Kidney epithelial cell (primary cell): ENCODE results near the gene PPP5C. TPM values are rescaled to one million over a fixed set of nuclear protein-coding genes. Genes with fewer than 3 reads are reported as not detected.
"Not testable (repeated sequence)": the region's sequence is repeated elsewhere in the genome, so short reads cannot be mapped to it uniquely, and the experiment has no call there.

Experiments
- DNase-seq: peaks from one replicate; pipeline ENCODE4 v3.0.0-alpha.2; 2010; ENCODE audit warnings: low read depth
- H3K27me3 ChIP-seq: 2 replicates; pipeline ENCODE4 v1.6.0; 2011; ENCODE audit warnings: low read length; ENCODE audit not compliant: control insufficient read depth, insufficient read depth
- H3K36me3 ChIP-seq: 2 replicates; pipeline ENCODE4 v1.5.1; 2011; ENCODE audit warnings: low read length; ENCODE audit not compliant: control insufficient read depth, insufficient read depth
- H3K4me3 ChIP-seq: 2 replicates; pipeline ENCODE4 v1.5.1; 2011; ENCODE audit warnings: low read depth, mild to moderate bottlenecking, control low read depth, low read length
- total RNA-seq: library from RNA; depleted of rRNA; stranded (reverse); fragments of >200 nt; gene quantifications from 2 replicates; pipeline ENCODE4 v1.2.3, GENCODE V29; 2015
- TF ChIP-seq, protein P1 (sequence below): IDR thresholded peaks from 2 replicates; pipeline ENCODE4 v1.5.1; 2011; ENCODE audit warnings: mild to moderate bottlenecking, moderate library complexity, low read length, control low read depth, inconsistent platforms; ENCODE audit not compliant: insufficient read depth, poor library complexity, severe bottlenecking

Gene PPP5C
- total RNA-seq, 1 donor from 2014 or later, result 68.2 TPM

DNA sequence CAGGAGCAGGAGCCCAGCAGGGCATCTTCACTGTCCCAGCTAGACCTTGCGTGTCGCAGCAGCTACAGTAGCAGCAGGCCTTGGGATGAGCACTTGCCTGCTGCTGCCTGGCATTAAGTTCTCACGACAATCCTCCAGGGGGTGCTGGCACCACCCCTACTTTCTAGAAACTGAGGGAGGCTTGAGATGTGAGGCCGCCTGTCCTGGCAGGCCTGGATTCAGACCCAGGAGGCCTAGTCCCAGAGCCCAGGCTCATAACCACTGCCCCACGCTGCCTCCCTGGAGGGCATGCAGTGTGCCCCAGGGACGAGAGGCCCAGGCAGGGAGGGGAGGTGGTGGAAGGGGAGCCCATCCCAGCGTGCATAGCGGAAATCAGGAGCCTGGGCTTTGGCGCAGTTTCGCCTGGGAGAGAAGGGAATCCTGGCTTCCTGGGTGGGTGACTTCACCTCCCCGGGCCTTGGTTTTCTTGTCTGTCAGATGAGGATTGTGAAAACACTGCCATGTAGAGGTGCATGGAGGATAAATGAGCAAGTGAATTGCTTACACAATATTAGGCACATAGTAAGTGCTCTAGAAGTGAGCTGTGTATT, 26.1 kb downstream of the PPP5C start:
- Histone ChIP-seq H3K36me3 (peaks cover 3% of the 10 kb centered on the region), H3K4me3 (no peak overlapping the region), H3K27me3 (no peaks in the 10 kb centered on the region)
- TF ChIP-seq, protein P1, sequence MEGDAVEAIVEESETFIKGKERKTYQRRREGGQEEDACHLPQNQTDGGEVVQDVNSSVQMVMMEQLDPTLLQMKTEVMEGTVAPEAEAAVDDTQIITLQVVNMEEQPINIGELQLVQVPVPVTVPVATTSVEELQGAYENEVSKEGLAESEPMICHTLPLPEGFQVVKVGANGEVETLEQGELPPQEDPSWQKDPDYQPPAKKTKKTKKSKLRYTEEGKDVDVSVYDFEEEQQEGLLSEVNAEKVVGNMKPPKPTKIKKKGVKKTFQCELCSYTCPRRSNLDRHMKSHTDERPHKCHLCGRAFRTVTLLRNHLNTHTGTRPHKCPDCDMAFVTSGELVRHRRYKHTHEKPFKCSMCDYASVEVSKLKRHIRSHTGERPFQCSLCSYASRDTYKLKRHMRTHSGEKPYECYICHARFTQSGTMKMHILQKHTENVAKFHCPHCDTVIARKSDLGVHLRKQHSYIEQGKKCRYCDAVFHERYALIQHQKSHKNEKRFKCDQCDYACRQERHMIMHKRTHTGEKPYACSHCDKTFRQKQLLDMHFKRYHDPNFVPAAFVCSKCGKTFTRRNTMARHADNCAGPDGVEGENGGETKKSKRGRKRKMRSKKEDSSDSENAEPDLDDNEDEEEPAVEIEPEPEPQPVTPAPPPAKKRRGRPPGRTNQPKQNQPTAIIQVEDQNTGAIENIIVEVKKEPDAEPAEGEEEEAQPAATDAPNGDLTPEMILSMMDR, result peak; percentile 47
- no peak for DNase-seq

DNA sequence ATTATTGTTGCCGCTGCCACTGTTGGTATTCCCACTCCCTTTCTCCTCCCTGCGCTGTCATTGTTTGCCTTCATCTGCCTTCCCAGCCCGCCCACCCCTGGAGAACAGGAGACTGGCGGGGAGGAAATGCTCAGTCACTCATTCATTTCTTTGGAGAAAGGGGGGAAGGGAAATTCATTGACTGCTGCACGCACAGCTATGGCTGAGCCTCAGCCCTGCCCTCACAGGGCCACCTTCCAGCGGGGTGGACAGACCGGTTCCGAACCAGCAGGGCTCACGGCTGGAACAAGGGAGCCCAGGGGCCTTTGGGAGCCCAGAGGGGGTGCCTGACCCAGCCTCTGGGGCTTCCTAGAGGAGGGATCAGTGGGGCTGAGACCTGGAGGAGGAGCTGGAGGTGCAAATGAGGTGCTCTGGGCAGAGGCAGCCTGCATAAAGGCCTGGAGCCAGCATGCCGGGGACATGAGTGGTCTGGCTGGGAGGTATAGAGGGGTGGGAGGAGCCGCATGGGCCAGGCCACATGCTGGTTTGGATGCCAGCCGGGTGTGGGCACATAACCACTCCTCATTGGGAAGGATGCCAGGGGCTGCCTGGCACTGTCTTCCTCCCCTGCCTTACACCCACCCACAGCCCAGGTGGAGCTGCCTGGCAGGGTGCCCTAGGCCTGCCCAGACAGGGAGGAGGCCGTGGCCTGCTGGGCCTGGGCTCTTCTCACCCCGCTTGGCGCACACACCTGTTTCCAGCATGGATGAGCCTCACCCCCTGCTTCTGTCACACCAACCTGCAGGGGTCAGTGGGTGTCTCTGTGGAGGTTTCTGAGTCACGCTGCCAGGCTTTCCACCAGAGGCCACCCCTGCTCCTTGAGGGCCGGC, 26.8 kb downstream of the PPP5C start:
- Histone ChIP-seq H3K27me3 (no peaks in the 10 kb centered on the region), H3K36me3 (peaks cover 3% of the 10 kb centered on the region), H3K4me3 (no peak overlapping the region)
- DNase-seq, result peak; percentile 90
- TF ChIP-seq, protein P1, result peak; percentile 25

DNA sequence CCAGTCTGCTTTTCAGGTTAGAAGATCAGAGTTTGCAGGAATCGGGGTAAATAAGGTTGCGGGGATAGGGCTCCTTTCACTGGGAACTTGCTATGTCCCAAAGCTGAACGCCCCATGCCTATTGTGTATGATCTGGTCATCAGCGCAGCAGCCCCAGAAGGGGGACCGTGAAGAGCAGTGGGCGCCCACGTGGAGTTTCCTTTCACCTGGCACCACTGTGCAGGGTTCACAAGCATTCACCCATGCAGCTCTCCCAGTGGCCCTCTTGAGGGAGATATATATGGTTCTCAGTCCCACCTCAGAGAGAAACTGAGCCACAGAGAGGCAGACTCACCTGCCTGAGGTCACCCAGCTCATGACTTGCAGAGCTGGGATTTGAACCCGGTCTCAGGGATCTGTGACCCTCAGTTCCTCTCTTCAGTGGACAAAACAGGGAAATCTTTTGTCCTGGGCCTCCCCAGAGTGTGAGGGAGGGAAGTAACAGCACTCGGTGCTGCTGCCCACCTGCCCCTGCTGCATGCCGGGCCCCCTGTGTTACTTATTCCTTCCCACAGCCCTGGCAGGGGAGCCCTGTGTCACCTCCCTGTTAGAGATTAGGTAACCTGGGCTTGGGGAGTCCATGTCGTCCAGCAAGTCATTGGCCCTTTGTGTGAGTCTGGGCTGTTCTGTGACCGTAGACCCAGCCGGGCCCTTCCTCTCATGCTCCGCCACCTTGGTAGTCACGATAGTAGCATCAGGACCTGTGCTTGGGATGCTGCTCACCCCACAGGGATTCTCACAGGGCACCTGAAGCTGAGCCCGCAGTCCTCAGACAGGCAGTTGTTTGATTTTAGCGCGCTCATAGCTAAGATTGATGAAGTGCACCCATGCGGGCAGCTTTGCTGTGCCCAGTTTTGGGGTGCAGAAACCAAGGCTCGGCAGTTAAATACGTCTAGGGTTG, 27.9 kb downstream of the PPP5C start:
- no peak for DNase-seq
- Histone ChIP-seq H3K4me3 (no peak overlapping the region), H3K36me3 (peaks cover 3% of the 10 kb centered on the region), H3K27me3 (no peaks in the 10 kb centered on the region)
- TF ChIP-seq, protein P1, result no peak

DNA sequence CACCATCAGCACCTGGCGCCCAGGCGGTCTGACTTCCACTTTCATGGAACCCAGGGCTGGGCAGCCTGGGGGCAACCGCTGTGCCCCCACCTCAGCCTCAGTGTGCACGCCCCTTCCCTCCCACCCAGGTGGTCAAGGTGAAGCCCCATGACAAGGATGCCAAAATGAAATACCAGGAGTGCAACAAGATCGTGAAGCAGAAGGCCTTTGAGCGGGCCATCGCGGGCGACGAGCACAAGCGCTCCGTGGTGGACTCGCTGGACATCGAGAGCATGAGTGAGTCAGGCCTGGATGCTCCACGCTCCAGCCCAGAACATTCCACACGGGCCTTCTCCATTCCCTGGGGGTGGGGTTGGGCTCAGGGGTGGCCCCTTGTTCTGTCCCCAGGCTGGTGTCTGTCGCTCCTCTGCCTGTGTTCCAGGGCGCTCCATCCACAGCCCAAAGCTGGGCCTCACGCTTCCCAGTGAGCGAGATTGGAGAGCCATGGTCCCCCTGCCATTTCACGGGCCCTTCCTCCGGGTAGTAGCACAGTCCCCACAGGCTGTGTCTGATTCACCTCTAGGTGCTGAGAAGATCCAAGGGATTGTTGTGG, 28.7 kb downstream of the PPP5C start:
- DNase-seq, H3K4me3 ChIP-seq, H3K27me3 ChIP-seq, H3K36me3 ChIP-seq: not testable (repeated sequence)

DNA sequence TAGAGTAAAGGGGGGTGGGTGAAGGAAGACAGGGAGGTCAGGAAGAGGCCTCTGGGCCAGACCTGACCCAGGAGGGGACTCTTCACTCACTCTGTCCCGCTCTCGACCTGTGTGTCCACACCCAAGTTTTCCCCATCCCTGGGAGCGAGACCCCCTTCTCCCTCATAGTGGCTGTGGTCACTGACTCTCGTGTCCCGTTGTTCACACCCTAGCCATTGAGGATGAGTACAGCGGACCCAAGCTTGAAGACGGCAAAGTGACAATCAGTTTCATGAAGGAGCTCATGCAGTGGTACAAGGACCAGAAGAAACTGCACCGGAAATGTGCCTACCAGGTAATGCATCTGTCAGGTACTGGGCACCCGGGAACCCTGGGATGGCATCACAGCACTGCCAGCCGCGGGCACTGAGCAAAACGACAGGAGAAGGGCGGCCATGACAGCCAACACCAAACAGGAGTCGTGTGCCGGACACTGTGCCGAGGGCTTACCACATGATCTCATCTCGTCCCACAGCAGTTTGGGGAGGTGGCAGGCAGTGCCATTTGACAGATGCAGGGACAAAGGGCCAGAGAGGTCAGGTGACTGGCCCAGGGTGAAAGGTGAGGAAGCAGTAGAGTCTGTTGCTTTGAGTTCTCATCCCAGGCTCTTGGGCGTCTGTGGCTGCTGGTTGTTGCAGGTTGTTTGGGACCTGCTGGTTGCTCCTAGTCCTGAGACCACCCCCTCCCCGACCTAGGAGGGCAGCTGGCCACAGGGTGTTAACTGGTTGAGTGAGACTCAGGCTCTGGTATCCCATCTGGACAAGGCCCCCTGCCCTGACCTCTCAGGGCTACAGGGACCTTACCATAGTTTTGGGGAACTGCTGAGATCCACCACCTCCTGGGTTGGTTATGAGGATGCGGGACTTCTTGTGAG, 29.6 kb downstream of the PPP5C start:
- peaks cover 3% of the 10 kb centered on the region for H3K36me3 ChIP-seq
- TF ChIP-seq, protein P1, result no peak
- DNase-seq, result no peak

More for the DNA sequence above, 29.6 kb downstream of the PPP5C start:
- H3K27me3 ChIP-seq, result no peaks in the 10 kb centered on the region
- no peak overlapping the region for H3K4me3 ChIP-seq
